Measurements from ENCODE around the gene FOXS1.

- no peak for TF ChIP-seq CTCF (IDR thresholded peaks at IDR 0.05)
- no peak for TF ChIP-seq POLR2A (IDR thresholded peaks at IDR 0.05)
These were observed 19.3 kb downstream of the FOXS1 start for GRCh38 chr20:31826074-31826473.
